Measurements from ENCODE around the gene ITGA2.

GRCh38 chr5:52964138-52964537, 25.0 kb upstream of the ITGA2 start:
- TF ChIP-seq TAF1 (IDR thresholded peaks at IDR 0.05; ENCODE audit: low read depth) (no peak), EP300 (IDR thresholded peaks at IDR 0.05; ENCODE audit: borderline replicate concordance) (no peak), CREB1 (IDR thresholded peaks at IDR 0.05; ENCODE audit: low read depth) (no peak), ZBTB7A (IDR thresholded peaks at IDR 0.05; ENCODE audit: low read depth) (no peak), TCF12 (IDR thresholded peaks at IDR 0.05; ENCODE audit: low read depth) (no peak), RAD21 (IDR thresholded peaks at IDR 0.05; ENCODE audit: low read depth) (peak; percentile 5; the same call in 1 of the 2 replicates), MAX (IDR thresholded peaks at IDR 0.05) (no peak), NFIC (IDR thresholded peaks at IDR 0.05) (no peak), EGR1 (IDR thresholded peaks at IDR 0.05) (no peak), FOXM1 (IDR thresholded peaks at IDR 0.05; ENCODE audit: borderline replicate concordance, low read depth) (no peak), REST (IDR thresholded peaks at IDR 0.05; ENCODE audit: low read depth) (no peak), USF1 (IDR thresholded peaks at IDR 0.05) (no peak), YY1 (IDR thresholded peaks at IDR 0.05; ENCODE audit: low read depth) (no peak), CEBPB (IDR thresholded peaks at IDR 0.05) (no peak)
